ENCODE results near the gene LRP5. TPM values are rescaled to one million over a fixed set of nuclear protein-coding genes. Genes with fewer than 3 reads are reported as not detected.

Gene LRP5
- total RNA-seq, 1 experiment from 2014 or later: 48.8 TPM

- TF ChIP-seq, protein P1, sequence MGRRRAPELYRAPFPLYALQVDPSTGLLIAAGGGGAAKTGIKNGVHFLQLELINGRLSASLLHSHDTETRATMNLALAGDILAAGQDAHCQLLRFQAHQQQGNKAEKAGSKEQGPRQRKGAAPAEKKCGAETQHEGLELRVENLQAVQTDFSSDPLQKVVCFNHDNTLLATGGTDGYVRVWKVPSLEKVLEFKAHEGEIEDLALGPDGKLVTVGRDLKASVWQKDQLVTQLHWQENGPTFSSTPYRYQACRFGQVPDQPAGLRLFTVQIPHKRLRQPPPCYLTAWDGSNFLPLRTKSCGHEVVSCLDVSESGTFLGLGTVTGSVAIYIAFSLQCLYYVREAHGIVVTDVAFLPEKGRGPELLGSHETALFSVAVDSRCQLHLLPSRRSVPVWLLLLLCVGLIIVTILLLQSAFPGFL (CRISPR knock-in tag; IDR thresholded peaks at IDR 0.05; ENCODE audit: borderline replicate concordance): no peak
- no peak for TF ChIP-seq MYBL2 (CRISPR knock-in tag; IDR thresholded peaks at IDR 0.05)
Measured at GRCh38 chr11:68381716-68382115, 69.3 kb downstream of the LRP5 start (continued).

DNA sequence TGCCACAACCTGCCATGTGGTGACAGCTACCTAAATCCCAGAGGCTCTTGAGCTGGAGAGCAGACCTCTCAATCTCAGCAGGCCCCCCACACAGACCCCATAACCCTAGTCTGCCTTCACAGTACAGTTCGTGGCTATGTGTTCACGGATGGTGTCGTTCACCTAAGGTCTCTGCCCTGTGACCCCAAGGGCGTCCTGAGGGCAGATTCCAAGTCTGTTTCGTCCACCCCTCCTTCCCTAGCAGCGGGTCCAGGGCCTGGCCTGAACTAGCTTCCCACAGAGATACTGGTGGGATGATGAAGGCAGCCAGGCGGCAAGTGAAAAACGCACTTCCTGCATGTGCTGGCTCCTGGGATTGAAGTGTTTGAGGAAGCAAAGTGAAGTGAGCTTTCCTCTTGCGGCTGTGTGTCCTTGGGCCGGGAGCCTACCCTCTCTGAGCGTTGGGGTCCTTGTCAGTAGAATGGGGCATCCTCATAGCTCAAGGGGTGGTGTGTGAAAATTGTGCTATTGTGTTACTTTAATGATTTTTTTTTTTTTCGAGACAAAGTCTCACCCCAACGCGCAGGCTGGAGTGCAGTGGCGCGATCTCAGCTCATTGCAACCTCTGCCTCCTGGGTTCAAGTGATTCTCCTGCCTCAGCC is 70.1 kb downstream of the LRP5 start:
- no peaks in the 10 kb centered on the region for H3K9me3 Mint-ChIP-seq
- H3K4me1 Mint-ChIP-seq: peaks cover 5% of the 10 kb centered on the region
- H3K36me3 Mint-ChIP-seq: peaks cover 18% of the 10 kb centered on the region
- DNase-seq (ENCODE audit: low spot score) (no peak), ATAC-seq (no peak)
- H3K27ac Mint-ChIP-seq: peak overlapping the region; percentile 36; the same call in 1 of the 2 replicates
- ChIA-PET POLR2A (no interaction called here), CTCF (interaction anchor here (0.9 to 2.0 kb wide), 5 partner anchors 16 to 125 kb away, joined by 3 to 10 read pairs (median 3); no protein-coding TSS in a partner anchor)
- no peaks in the 10 kb centered on the region for H3K27me3 Mint-ChIP-seq (ENCODE audit: low read depth)
- no peak overlapping the region for H3K4me3 Mint-ChIP-seq
- TF ChIP-seq, protein P2, sequence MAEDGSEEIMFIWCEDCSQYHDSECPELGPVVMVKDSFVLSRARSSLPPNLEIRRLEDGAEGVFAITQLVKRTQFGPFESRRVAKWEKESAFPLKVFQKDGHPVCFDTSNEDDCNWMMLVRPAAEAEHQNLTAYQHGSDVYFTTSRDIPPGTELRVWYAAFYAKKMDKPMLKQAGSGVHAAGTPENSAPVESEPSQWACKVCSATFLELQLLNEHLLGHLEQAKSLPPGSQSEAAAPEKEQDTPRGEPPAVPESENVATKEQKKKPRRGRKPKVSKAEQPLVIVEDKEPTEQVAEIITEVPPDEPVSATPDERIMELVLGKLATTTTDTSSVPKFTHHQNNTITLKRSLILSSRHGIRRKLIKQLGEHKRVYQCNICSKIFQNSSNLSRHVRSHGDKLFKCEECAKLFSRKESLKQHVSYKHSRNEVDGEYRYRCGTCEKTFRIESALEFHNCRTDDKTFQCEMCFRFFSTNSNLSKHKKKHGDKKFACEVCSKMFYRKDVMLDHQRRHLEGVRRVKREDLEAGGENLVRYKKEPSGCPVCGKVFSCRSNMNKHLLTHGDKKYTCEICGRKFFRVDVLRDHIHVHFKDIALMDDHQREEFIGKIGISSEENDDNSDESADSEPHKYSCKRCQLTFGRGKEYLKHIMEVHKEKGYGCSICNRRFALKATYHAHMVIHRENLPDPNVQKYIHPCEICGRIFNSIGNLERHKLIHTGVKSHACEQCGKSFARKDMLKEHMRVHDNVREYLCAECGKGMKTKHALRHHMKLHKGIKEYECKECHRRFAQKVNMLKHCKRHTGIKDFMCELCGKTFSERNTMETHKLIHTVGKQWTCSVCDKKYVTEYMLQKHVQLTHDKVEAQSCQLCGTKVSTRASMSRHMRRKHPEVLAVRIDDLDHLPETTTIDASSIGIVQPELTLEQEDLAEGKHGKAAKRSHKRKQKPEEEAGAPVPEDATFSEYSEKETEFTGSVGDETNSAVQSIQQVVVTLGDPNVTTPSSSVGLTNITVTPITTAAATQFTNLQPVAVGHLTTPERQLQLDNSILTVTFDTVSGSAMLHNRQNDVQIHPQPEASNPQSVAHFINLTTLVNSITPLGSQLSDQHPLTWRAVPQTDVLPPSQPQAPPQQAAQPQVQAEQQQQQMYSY (CRISPR knock-in tag; IDR thresholded peaks at IDR 0.05): no peak
- TF ChIP-seq NR1H2 (CRISPR knock-in tag; IDR thresholded peaks at IDR 0.05): no peak
- TF ChIP-seq CREM (CRISPR knock-in tag; IDR thresholded peaks at IDR 0.05): no peak
- TF ChIP-seq, protein P3, sequence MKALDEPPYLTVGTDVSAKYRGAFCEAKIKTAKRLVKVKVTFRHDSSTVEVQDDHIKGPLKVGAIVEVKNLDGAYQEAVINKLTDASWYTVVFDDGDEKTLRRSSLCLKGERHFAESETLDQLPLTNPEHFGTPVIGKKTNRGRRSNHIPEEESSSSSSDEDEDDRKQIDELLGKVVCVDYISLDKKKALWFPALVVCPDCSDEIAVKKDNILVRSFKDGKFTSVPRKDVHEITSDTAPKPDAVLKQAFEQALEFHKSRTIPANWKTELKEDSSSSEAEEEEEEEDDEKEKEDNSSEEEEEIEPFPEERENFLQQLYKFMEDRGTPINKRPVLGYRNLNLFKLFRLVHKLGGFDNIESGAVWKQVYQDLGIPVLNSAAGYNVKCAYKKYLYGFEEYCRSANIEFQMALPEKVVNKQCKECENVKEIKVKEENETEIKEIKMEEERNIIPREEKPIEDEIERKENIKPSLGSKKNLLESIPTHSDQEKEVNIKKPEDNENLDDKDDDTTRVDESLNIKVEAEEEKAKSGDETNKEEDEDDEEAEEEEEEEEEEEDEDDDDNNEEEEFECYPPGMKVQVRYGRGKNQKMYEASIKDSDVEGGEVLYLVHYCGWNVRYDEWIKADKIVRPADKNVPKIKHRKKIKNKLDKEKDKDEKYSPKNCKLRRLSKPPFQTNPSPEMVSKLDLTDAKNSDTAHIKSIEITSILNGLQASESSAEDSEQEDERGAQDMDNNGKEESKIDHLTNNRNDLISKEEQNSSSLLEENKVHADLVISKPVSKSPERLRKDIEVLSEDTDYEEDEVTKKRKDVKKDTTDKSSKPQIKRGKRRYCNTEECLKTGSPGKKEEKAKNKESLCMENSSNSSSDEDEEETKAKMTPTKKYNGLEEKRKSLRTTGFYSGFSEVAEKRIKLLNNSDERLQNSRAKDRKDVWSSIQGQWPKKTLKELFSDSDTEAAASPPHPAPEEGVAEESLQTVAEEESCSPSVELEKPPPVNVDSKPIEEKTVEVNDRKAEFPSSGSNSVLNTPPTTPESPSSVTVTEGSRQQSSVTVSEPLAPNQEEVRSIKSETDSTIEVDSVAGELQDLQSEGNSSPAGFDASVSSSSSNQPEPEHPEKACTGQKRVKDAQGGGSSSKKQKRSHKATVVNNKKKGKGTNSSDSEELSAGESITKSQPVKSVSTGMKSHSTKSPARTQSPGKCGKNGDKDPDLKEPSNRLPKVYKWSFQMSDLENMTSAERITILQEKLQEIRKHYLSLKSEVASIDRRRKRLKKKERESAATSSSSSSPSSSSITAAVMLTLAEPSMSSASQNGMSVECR (CRISPR knock-in tag; IDR thresholded peaks at IDR 0.05; ENCODE audit: borderline replicate concordance): no peak
- no peak for TF ChIP-seq OVOL2 (CRISPR knock-in tag; IDR thresholded peaks at IDR 0.05; ENCODE audit: borderline replicate concordance)
- TF ChIP-seq FOXK1 (CRISPR knock-in tag; IDR thresholded peaks at IDR 0.05): no peak
- no peak for TF ChIP-seq MXD4 (CRISPR knock-in tag; IDR thresholded peaks at IDR 0.05; ENCODE audit: borderline replicate concordance)
- no peak for TF ChIP-seq ZMAT4 (CRISPR knock-in tag; IDR thresholded peaks at IDR 0.05)
- no peak for TF ChIP-seq FOXP4 (CRISPR knock-in tag; IDR thresholded peaks at IDR 0.05)
- TF ChIP-seq EMX1 (CRISPR knock-in tag; IDR thresholded peaks at IDR 0.05): no peak
- TF ChIP-seq ATF6 (CRISPR knock-in tag; IDR thresholded peaks at IDR 0.05): no peak
- TF ChIP-seq JAZF1 (CRISPR knock-in tag; IDR thresholded peaks at IDR 0.05): no peak
- TF ChIP-seq, protein P4, sequence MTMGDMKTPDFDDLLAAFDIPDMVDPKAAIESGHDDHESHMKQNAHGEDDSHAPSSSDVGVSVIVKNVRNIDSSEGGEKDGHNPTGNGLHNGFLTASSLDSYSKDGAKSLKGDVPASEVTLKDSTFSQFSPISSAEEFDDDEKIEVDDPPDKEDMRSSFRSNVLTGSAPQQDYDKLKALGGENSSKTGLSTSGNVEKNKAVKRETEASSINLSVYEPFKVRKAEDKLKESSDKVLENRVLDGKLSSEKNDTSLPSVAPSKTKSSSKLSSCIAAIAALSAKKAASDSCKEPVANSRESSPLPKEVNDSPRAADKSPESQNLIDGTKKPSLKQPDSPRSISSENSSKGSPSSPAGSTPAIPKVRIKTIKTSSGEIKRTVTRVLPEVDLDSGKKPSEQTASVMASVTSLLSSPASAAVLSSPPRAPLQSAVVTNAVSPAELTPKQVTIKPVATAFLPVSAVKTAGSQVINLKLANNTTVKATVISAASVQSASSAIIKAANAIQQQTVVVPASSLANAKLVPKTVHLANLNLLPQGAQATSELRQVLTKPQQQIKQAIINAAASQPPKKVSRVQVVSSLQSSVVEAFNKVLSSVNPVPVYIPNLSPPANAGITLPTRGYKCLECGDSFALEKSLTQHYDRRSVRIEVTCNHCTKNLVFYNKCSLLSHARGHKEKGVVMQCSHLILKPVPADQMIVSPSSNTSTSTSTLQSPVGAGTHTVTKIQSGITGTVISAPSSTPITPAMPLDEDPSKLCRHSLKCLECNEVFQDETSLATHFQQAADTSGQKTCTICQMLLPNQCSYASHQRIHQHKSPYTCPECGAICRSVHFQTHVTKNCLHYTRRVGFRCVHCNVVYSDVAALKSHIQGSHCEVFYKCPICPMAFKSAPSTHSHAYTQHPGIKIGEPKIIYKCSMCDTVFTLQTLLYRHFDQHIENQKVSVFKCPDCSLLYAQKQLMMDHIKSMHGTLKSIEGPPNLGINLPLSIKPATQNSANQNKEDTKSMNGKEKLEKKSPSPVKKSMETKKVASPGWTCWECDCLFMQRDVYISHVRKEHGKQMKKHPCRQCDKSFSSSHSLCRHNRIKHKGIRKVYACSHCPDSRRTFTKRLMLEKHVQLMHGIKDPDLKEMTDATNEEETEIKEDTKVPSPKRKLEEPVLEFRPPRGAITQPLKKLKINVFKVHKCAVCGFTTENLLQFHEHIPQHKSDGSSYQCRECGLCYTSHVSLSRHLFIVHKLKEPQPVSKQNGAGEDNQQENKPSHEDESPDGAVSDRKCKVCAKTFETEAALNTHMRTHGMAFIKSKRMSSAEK (CRISPR knock-in tag; IDR thresholded peaks at IDR 0.05; ENCODE audit: borderline replicate concordance): no peak
- no peak for TF ChIP-seq TEAD1 (CRISPR knock-in tag; IDR thresholded peaks at IDR 0.05)
- no peak for TF ChIP-seq PRRX2 (CRISPR knock-in tag; IDR thresholded peaks at IDR 0.05)

Measured in WTC11 (cell line).